Activated CD4-positive, alpha-beta T cell treated with anti-CD3 and anti-CD28 coated beads for 24 hours (primary cell): ENCODE measurements around the gene VIPAS39.

ENCODE experiments used
- DNase-seq, 2 donors: peaks; one replicate each; pipeline ENCODE4 v3.0.0-alpha.2; 2020; ENCODE audit warnings: low read depth in 2 of 2

The VIPAS39 gene

DNA sequence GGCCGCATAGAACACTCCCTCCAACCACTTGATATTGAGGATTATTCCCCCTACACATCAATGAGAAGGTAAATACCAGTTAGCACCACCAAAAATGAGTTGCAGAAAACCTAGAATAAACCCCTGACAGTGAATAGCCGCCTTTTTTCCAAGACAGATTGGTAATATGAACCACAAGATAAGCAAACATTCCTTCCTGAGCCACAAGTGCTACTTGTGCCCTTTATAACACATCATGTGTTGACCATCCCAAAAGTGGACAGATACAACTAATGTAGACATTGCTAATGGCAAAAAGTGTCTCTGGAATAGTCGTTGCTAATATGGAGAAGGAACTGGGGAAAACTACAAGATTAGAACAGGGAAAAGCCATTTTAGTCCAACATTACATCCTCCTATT lies 51.3 kb downstream of the VIPAS39 start:
- no peak for DNase-seq

DNA sequence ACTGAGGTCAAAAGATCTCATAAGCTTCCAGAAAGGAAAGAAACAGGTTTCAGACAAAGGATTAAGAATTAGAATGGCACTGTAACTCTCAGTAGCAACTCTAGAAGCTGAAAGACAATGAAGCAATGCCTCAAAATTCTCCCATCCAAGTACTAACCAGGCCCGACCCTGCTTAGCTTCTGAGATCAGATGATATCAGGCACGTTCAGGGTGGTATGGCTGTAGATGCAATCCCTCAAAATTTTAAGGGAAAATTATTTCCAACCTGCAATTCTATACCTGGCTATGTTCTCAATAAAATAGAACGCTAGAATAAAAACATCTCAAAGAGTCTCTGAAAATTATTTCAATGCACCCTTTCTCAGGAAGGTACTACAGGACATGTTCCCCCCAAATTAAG lies 53.6 kb downstream of the VIPAS39 start:
- no peak for DNase-seq

GRCh38 chr14:77400216-77400615 lies 57.2 kb downstream of the VIPAS39 start:
- no peak for DNase-seq

DNA sequence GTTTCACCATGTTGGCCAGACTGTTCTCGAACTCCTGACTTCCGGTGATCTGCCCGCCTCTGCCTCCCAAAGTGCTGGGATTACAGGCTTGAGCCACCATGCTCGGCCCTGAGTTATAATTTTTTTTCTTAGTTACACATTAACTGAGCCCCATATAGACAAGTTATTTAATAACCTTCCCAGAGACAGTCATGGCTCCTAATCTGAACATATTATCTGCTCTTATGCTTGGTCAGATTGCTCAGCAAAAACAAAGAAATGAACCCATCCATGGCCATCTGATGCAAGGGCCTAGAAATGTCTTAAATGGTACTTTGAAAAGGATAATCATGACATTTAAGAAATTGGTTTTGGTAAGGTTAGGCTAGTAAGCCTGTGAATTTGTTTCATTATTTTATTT lies 67.2 kb downstream of the VIPAS39 start:
- no peak for DNase-seq

DNA sequence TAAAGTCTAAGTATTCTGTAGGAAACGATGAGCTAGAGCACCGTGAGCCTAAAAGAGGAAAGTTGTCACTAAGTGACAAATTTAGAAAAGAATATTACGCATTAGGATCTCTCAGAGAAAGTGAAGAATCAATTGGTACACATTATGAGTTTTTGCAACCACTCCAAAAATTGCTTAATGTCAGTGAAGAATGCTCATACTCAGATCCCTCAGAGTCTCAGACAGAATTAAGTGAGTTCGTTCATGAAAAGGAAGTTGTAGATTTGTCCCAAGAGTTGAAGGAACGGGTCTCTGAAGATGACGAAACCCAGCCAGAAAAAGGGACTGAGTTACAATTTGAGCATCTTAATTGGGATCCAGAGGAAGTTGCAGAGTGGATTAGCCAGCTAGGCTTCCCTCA lies 78.7 kb downstream of the VIPAS39 start:
- no peak for DNase-seq

- DNase-seq = no peak
Observed at GRCh38 chr14:77377502-77377844, 79.9 kb downstream of the VIPAS39 start.

- DNase-seq = peak; percentile 69 to 77
Observed at GRCh38 chr14:77376771-77377501, 80.5 kb downstream of the VIPAS39 start, which contains the start of the genes SAMD15 and TMED8. Gene SAMD15 (plus strand): TSS chr14:77377379. CDS start chr14:77377419, 40 bp downstream. Gene TMED8 (minus strand): TSS chr14:77377094. CDS start chr14:77377053, 41 bp downstream.
